GM12872 (cell line): Measurements from ENCODE around the gene CCDC27.

Experiments used
- TF ChIP-seq, protein P1 (sequence below): IDR thresholded peaks from 3 replicates; pipeline ENCODE4 v1.5.1; 2011; ENCODE audit warnings: low read depth, mild to moderate bottlenecking, low read length, moderate library complexity; ENCODE audit not compliant: insufficient read depth

Gene CCDC27

DNA sequence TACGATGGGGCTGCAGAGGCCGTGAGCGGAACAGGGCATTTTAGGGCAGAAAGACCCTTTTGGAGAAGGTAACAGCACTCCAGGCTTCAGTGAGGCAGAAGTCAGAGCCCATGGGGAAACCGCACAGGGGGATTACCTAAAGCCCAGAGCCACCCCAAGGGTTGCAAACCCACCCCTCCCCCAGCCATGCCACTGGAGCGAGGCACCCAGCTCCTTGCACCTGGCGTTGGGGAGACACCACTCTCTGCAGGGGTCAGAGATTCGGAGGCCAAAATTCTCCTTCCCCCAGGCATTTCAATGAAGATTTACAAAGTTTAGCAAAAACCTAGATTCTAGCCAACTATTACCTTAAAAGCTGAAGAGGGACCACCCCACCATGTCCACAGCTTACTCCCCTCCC lies 38.4 kb upstream of the CCDC27 start:
- TF ChIP-seq, protein P1, sequence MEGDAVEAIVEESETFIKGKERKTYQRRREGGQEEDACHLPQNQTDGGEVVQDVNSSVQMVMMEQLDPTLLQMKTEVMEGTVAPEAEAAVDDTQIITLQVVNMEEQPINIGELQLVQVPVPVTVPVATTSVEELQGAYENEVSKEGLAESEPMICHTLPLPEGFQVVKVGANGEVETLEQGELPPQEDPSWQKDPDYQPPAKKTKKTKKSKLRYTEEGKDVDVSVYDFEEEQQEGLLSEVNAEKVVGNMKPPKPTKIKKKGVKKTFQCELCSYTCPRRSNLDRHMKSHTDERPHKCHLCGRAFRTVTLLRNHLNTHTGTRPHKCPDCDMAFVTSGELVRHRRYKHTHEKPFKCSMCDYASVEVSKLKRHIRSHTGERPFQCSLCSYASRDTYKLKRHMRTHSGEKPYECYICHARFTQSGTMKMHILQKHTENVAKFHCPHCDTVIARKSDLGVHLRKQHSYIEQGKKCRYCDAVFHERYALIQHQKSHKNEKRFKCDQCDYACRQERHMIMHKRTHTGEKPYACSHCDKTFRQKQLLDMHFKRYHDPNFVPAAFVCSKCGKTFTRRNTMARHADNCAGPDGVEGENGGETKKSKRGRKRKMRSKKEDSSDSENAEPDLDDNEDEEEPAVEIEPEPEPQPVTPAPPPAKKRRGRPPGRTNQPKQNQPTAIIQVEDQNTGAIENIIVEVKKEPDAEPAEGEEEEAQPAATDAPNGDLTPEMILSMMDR, result no peak

DNA sequence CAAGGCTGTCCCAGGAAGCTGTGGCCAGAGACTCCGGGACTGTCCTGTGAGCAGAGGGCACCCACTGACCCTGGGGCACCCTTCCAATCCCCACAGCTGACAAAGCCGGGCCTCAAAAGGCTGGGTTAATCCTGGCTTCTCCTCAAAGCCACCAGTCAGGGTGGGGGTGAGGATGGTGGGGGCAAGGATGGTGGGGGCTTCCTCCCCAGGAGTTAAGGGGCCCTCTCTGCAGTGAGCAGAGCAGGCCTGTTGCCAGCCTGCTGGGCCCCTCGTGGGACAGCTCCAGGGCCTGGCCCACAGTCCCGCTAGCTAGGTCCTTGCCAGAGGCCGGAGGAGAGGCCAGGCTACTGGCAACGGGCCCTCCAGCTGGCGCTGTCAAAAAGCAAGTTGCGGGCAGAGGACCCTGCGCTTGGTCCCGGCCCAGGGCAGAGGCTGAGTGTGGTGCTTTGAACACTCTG lies 37.9 kb upstream of the CCDC27 start:
- TF ChIP-seq, protein P1, result no peak

DNA sequence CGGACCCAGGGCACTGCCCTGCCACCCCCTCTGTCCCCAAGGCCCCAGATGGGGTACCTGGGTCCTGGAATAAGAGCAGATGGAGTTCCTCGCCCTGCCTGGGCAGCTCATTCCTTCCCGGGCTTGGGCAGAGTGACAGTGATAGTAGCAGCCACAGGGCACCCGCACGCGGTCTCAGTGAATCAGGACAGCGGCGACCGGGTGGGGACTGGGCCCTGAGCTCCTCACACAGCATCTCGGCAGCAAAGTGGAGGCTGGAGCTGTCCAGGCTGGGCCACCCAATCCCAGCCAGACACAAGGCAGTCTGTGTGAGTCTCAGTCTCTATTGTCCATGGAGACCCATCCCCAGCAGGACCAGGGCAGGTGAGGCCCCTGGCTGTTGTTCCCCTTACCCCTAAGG lies 37.4 kb upstream of the CCDC27 start:
- TF ChIP-seq, protein P1, result no peak

DNA sequence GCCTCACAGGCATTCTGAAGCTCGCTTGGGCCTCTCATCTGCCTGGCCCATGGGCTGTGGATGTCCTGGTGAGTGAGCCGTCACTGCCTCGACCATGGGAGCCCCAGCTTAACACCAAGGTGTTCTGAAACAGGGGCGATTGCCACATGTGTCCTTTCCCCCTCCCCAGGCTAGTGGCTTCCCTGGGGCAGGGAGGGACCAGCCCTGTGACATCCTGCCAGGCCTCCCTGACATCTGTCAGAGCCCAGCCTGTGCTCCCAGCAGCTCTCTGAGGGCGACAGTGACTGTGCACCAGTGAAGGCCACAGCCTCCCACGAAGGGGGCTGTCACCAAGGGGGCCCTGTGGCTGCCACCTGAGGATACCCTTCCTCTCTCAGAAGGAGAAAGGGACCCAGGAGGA lies 35.9 kb upstream of the CCDC27 start:
- TF ChIP-seq, protein P1, result no peak

DNA sequence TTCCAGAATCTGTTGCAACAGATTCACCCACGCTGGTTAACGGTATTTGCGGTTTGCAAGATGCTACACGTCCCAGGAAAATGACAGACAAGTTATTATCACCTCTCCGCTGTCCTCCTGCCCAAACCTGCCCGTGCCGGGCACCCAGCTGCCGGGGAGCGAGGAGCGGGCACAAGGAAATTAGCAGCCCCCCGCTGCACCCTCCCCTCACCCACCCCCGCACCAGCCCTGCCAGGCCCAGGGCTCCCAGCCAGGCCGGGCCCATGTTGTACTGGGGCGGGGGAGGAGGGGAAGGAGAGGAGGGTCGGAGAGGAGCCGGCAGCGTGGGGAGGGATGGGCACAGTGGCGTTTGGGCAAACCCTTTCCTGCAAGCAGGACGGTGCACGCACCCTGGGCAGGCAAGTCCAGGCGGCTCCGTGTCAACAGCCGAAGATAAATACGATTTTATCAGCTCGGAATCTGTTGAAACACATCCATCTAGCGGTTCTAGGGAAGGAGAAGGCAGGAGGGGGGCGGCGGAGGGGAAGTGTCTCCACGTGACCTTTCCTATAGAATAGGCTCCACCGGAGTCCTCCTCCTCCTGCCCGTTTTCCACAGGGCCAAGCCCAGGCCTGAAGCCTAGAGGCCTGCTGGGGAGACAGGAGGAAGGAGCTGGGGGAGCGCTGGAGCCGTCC lies 35.1 kb upstream of the CCDC27 start:
- TF ChIP-seq, protein P1, result no peak

DNA sequence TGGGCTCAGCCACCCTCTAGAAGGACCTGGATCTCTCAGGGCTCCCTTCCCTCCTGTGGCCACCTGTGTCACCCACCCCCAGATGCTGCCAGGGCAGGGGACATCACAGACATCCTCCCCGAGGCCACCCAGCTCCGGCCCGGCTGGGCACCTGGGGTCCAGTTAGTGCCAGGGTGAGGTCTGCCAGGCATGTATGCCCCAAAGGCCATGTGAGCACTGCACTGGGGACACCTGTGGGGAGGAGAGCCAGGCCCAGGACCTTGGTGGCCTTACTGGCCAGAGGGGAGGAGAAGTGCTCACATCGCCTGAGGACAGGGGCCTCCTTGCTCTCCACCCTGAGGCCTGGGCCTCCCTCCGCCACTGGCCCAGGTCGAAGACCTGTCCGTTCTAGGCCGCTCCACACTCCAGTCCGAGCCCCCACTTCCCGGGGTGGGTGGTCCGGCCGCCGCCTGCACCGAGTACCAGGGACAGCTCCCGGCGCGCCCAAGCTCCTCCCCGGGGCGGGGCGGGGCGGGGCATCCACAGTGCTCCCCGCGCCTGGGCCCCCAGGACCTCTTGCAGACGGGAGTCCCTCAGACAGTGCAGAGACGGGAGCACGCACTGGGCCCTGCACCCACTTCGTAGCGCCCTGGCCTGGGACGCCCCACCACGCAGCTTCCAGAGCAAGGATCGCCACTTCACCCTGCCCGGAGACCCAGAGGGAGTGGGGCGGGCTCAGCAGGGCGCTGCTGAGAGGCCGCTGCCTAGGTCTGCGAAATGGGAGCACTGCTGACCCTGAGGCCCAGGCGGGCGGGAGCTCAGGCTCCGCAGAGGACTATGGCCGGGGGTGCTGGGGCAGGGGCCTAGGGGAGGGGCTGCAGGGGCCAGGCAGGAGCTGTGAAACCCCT lies 34.3 kb upstream of the CCDC27 start:
- TF ChIP-seq, protein P1, result no peak

DNA sequence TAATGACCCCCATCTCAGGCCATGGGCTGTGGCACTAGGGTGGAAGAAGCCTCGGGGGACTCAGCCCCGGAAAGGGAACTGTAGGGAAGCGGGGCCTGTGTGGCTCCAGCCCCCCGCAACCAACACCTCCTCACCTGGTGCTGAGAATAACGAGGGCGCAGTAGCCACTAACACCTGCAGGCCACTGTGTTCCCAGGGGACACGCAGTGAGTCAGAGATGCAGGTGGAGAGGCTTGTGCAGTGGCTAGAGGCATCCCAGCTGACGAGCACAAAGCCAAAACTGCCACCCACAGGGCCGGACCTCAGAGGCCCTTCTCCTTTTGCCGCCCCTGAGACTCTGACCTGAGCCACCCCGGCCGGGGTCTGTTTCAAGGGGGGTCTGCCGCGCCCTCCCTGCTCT lies 33.5 kb upstream of the CCDC27 start:
- TF ChIP-seq, protein P1, result no peak
